ENCODE data around the gene DMPK. TPM values are rescaled to one million over a fixed set of nuclear protein-coding genes. Genes with fewer than 3 reads are reported as not detected.
A peak's percentile ranks its signal among the peaks of the same experiment; 100 is the strongest.

DMPK gene
- polyA plus RNA-seq, 1 of the 3 experiments (the other 2 are of a cell fraction), result 92.2 TPM

DNA sequence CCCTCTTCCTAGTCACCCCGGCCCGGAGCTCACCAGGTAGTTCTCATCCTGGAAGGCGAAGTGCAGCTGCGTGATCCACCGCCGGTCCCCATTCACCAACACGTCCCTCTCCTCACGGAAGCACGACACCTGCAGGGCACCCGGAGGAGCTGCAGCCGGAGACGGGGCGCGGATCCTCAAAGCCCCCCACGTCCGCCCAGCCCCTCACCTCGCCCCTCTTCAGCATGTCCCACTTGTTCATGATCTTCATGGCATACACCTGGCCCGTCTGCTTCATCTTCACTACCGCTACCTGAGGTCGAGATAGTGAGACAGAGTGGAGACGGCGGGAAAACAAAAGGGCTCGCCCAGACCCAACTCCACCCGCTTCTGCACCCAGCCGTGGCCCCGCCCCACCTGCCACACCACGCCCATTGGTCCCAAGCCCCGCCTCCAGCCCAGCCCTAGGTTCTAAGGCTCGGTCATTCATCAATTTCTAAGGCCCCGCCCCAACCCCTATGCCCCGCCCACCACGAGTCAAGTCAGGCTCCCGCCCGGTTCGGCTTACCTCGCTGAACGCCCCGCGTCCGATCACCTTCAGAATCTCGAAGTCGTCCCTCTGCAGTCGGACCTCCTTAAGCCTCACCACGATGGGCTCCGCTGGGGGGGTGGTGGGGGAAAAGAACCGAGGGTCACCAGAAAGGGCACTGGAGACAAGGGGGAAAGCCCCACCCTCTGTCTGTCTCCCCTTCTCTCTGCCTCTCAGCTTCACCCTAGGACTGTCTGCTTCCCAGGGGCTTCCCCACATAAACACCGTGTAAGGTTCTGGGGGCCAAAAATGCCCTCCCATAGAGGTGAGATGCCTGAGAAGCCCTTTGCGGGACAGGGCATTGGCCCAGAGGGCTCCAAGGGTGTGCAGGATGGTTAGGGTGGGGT lies 2.8 kb downstream of the DMPK start:
- Histone ChIP-seq H3K79me2 (ENCODE audit: insufficient read depth) (peaks cover 30% of the 10 kb centered on the region), H3K27ac (ENCODE audit: low read depth in 2 of 2, low read length in 1 of 2) (no peak overlapping the region), H3K4me1 (ENCODE audit: control insufficient read depth in 1 of 2, insufficient read depth in 2 of 2, low read depth in 1 of 2, low read length in 1 of 2) (peaks cover 22 to 30% of the 10 kb centered on the region in 2 experiments; a peak in 3 of 4 replicates), H3K4me3 (ENCODE audit: low read depth in 2 of 2, low read length in 1 of 2) (peak overlapping the region in 1 of 2 experiments; percentile 49; a peak in 1 of 4 replicates), H3K9me2 (no peaks in the 10 kb centered on the region), H3K27me3 (ENCODE audit: insufficient read depth) (no peaks in the 10 kb centered on the region), H3K9me3 (no peaks in the 10 kb centered on the region), H3K9ac (no peak overlapping the region), H3K36me3 (replicated peaks in 1 of 2; ENCODE audit: control insufficient read depth in 1 of 2, insufficient read depth in 2 of 2, low read length in 1 of 2) (peaks cover 15 to 35% of the 10 kb centered on the region in 2 experiments), H3K4me2 (peak overlapping the region; percentile 90; the same call in 1 of the 2 replicates), H3F3A (replicated peaks; ENCODE audit: insufficient read depth) (peaks cover 29% of the 10 kb centered on the region), H4K20me1 (ENCODE audit: insufficient read depth) (0 out of 2 replicates have a peak, but pooled peaks cover 8% of the 10 kb centered on the region), H2AFZ (ENCODE audit: low read depth) (no peak overlapping the region)
- 86% methylated on average over 46 of the region's 48 CpGs for WGBS (ENCODE audit: low lambda C conversion rate)
- TF ChIP-seq, protein P1, sequence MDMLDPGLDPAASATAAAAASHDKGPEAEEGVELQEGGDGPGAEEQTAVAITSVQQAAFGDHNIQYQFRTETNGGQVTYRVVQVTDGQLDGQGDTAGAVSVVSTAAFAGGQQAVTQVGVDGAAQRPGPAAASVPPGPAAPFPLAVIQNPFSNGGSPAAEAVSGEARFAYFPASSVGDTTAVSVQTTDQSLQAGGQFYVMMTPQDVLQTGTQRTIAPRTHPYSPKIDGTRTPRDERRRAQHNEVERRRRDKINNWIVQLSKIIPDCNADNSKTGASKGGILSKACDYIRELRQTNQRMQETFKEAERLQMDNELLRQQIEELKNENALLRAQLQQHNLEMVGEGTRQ (IDR thresholded peaks at IDR 0.05; ENCODE audit: borderline replicate concordance, low read depth, low read length), result no peak
- TF ChIP-seq NFIC (IDR thresholded peaks at IDR 0.05; ENCODE audit: borderline replicate concordance), result no peak
- no peak for TF ChIP-seq YY1 (IDR thresholded peaks at IDR 0.05; ENCODE audit: low read depth)
- no peak for TF ChIP-seq SMC3 (IDR thresholded peaks at IDR 0.05; ENCODE audit: low read depth, low read length)
- TF ChIP-seq SIN3A (IDR thresholded peaks at IDR 0.05; ENCODE audit: borderline replicate concordance, low read depth, low read length), result no peak
- TF ChIP-seq GABPA (IDR thresholded peaks at IDR 0.05; ENCODE audit: low read depth), result no peak
- TF ChIP-seq, protein P2, sequence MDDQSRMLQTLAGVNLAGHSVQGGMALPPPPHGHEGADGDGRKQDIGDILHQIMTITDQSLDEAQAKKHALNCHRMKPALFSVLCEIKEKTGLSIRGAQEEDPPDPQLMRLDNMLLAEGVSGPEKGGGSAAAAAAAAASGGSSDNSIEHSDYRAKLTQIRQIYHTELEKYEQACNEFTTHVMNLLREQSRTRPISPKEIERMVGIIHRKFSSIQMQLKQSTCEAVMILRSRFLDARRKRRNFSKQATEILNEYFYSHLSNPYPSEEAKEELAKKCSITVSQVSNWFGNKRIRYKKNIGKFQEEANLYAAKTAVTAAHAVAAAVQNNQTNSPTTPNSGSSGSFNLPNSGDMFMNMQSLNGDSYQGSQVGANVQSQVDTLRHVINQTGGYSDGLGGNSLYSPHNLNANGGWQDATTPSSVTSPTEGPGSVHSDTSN (IDR thresholded peaks at IDR 0.05), result peak; percentile 47; the same call in 1 of the 2 replicates
- ChIA-PET CTCF (interaction anchor here (1.0 to 1.3 kb wide), 3 partner anchors 9 to 38 kb away, joined by 3 to 10 read pairs (median 5); no protein-coding TSS in a partner anchor), POLR2A (no interaction called here)
- DNase-seq, result peak; percentile 89

DNA sequence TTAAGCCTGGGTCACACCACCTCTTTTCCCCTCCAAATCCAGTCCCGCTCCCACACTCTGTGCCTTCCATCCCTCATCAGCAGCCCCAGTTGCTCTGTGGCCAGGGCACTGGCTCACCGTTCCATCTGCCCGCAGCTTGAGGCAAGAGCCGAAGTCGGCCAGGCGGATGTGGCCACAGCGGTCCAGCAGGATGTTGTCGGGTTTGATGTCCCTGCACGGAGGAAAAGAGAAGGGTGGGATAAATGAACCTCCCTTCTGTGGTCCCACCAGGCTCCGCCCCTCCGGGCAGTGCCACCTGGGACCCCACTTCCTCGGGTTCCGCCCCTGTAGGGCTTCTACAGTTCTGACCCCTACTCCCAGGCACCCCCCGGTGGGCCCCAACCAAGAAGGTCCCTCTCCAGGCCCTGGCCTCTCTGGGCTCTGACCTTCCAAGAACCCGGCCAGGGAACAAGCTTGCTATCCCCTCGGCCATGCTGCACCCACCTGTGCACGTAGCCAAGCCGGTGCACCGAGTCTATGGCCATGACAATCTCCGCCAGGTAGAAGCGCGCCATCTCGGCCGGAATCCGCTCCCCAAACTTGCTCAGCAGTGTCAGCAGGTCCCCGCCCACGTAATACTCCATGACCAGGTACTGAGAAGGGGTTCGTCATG lies 4.2 kb downstream of the DMPK start:
- no peak overlapping the region for H3K4me2 ChIP-seq
- H3K9me2 ChIP-seq, result no peaks in the 10 kb centered on the region
- ChIA-PET CTCF (no interaction called here), POLR2A (no interaction called here)
- H3K79me2 ChIP-seq (ENCODE audit: insufficient read depth), result peaks cover 27% of the 10 kb centered on the region
- H4K20me1 ChIP-seq (ENCODE audit: insufficient read depth), result 0 out of 2 replicates have a peak, but pooled peaks cover 8% of the 10 kb centered on the region
- H3K36me3 ChIP-seq (replicated peaks in 1 of 2; ENCODE audit: control insufficient read depth in 1 of 2, insufficient read depth in 2 of 2, low read length in 1 of 2), result peaks cover 23 to 39% of the 10 kb centered on the region in 2 experiments
- no peak overlapping the region for H2AFZ ChIP-seq (ENCODE audit: low read depth)
- no peak overlapping the region for H3K9ac ChIP-seq
- H3K9me3 ChIP-seq, result no peaks in the 10 kb centered on the region
- TF ChIP-seq, protein P3, sequence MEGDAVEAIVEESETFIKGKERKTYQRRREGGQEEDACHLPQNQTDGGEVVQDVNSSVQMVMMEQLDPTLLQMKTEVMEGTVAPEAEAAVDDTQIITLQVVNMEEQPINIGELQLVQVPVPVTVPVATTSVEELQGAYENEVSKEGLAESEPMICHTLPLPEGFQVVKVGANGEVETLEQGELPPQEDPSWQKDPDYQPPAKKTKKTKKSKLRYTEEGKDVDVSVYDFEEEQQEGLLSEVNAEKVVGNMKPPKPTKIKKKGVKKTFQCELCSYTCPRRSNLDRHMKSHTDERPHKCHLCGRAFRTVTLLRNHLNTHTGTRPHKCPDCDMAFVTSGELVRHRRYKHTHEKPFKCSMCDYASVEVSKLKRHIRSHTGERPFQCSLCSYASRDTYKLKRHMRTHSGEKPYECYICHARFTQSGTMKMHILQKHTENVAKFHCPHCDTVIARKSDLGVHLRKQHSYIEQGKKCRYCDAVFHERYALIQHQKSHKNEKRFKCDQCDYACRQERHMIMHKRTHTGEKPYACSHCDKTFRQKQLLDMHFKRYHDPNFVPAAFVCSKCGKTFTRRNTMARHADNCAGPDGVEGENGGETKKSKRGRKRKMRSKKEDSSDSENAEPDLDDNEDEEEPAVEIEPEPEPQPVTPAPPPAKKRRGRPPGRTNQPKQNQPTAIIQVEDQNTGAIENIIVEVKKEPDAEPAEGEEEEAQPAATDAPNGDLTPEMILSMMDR (IDR thresholded peaks at IDR 0.05), result no peak
- TF ChIP-seq FOXM1 (IDR thresholded peaks at IDR 0.05; ENCODE audit: low read depth), result no peak
- no peak for TF ChIP-seq MAX (IDR thresholded peaks at IDR 0.05; ENCODE audit: low read depth)
- no peak for TF ChIP-seq RXRA (IDR thresholded peaks at IDR 0.05; ENCODE audit: borderline replicate concordance, low read depth)
- no peak for TF ChIP-seq YY1 (IDR thresholded peaks at IDR 0.05; ENCODE audit: low read depth)
- TF ChIP-seq RAD21 (IDR thresholded peaks at IDR 0.05; ENCODE audit: low read length), result no peak
- no peak for TF ChIP-seq SIN3A (IDR thresholded peaks at IDR 0.05; ENCODE audit: borderline replicate concordance, low read depth, low read length)
- no peak for TF ChIP-seq NRF1 (IDR thresholded peaks at IDR 0.05; ENCODE audit: low read depth, low read length)
- DNase-seq, result no peak
- 95% methylated on average over 19 of the region's 28 CpGs for WGBS (ENCODE audit: low lambda C conversion rate)
- H3F3A ChIP-seq (replicated peaks; ENCODE audit: insufficient read depth), result peaks cover 28% of the 10 kb centered on the region
- no peaks in the 10 kb centered on the region for H3K27me3 ChIP-seq (ENCODE audit: insufficient read depth)
- H3K4me1 ChIP-seq (ENCODE audit: control insufficient read depth in 1 of 2, insufficient read depth in 2 of 2, low read depth in 1 of 2, low read length in 1 of 2), result peaks cover 11 to 23% of the 10 kb centered on the region in 2 experiments; a peak in 2 of 4 replicates
- H3K4me3 ChIP-seq (ENCODE audit: low read depth in 2 of 2, low read length in 1 of 2), result no peak overlapping the region
- no peak overlapping the region for H3K27ac ChIP-seq (ENCODE audit: low read depth in 2 of 2, low read length in 1 of 2)
